GM12891 (cell line): ENCODE results near the gene RNF208.

ENCODE experiments used
- PAX5 ChIP-seq: IDR thresholded peaks from 2 replicates; pipeline ENCODE4 v1.6.1; 2011; ENCODE audit warnings: low read length, moderate library complexity, mild to moderate bottlenecking; ENCODE audit not compliant: insufficient read depth, severe bottlenecking
- POLR2A ChIP-seq: IDR thresholded peaks from 2 replicates; pipeline ENCODE4 v1.6.1; 2011; ENCODE audit warnings: low read depth, low read length, control low read depth
- POLR2AphosphoS5 ChIP-seq: IDR thresholded peaks from 2 replicates; pipeline ENCODE4 v1.6.1; 2011; ENCODE audit warnings: low read depth, low read length, control low read depth
- SPI1 ChIP-seq: IDR thresholded peaks from 2 replicates; pipeline ENCODE4 v1.6.1; 2011; ENCODE audit warnings: low read depth, low read length, control low read depth
- TAF1 ChIP-seq: IDR thresholded peaks from 2 replicates; pipeline ENCODE4 v1.6.1; 2011; ENCODE audit warnings: low read depth, low read length, control low read depth

GRCh38 chr9:137185921-137186320 is 36.1 kb downstream of the RNF208 start:
- TF ChIP-seq POLR2AphosphoS5 (no peak), POLR2A (no peak), TAF1 (no peak), SPI1 (no peak), PAX5 (no peak)
